Endothelial cell (in vitro differentiated cells): ENCODE measurements around the gene FOXP4. TPM values are rescaled to one million over a fixed set of nuclear protein-coding genes. Genes with fewer than 3 reads are reported as not detected.

Experiments used
- DNase-seq: peaks from one replicate; pipeline ENCODE4 v3.0.0; 2021; ENCODE audit warnings: low spot score
- H3K27ac Mint-ChIP-seq: one replicate; pipeline ENCODE4 v1.8.0; 2021; ENCODE audit warnings: mixed read lengths, inconsistent platforms; ENCODE audit not compliant: unreplicated experiment
- H3K27me3 Mint-ChIP-seq: one replicate; pipeline ENCODE4 v1.8.0; 2021; ENCODE audit warnings: mild to moderate bottlenecking, moderate library complexity, mixed read lengths, inconsistent platforms; ENCODE audit not compliant: unreplicated experiment
- H3K36me3 Mint-ChIP-seq: one replicate; pipeline ENCODE4 v1.8.0; 2021; ENCODE audit warnings: mild to moderate bottlenecking, low read depth, mixed read lengths, inconsistent platforms; ENCODE audit not compliant: unreplicated experiment
- H3K4me1 Mint-ChIP-seq: one replicate; pipeline ENCODE4 v1.8.0; 2021; ENCODE audit warnings: mild to moderate bottlenecking, mixed read lengths, inconsistent platforms; ENCODE audit not compliant: unreplicated experiment
- H3K4me3 Mint-ChIP-seq: one replicate; pipeline ENCODE4 v1.8.0; 2021; ENCODE audit warnings: mild to moderate bottlenecking, mixed read lengths, inconsistent platforms; ENCODE audit not compliant: unreplicated experiment
- H3K9me3 Mint-ChIP-seq: one replicate; pipeline ENCODE4 v1.8.0; 2021; ENCODE audit warnings: mixed read lengths, inconsistent platforms; ENCODE audit not compliant: unreplicated experiment
- CTCF ChIP-seq: fragments of 200-600 bp; sonication (generic); IDR thresholded peaks from one replicate; pipeline ENCODE4 v1.5.0; 2021; ENCODE audit warnings: antibody characterized with exemption; ENCODE audit not compliant: unreplicated experiment
- total RNA-seq: library from RNA; stranded (reverse); fragmentation: NEBNext Ultra II Directional; extraction: Animal tissue kit (Norgen Biotek cat#: 25700); gene quantifications from one replicate; pipeline ENCODE4 v1.2.1, GENCODE V29; 2021; ENCODE audit not compliant: unreplicated experiment

The FOXP4 gene
- total RNA-seq, 1 donor from 2014 or later: 32.5 TPM

DNA sequence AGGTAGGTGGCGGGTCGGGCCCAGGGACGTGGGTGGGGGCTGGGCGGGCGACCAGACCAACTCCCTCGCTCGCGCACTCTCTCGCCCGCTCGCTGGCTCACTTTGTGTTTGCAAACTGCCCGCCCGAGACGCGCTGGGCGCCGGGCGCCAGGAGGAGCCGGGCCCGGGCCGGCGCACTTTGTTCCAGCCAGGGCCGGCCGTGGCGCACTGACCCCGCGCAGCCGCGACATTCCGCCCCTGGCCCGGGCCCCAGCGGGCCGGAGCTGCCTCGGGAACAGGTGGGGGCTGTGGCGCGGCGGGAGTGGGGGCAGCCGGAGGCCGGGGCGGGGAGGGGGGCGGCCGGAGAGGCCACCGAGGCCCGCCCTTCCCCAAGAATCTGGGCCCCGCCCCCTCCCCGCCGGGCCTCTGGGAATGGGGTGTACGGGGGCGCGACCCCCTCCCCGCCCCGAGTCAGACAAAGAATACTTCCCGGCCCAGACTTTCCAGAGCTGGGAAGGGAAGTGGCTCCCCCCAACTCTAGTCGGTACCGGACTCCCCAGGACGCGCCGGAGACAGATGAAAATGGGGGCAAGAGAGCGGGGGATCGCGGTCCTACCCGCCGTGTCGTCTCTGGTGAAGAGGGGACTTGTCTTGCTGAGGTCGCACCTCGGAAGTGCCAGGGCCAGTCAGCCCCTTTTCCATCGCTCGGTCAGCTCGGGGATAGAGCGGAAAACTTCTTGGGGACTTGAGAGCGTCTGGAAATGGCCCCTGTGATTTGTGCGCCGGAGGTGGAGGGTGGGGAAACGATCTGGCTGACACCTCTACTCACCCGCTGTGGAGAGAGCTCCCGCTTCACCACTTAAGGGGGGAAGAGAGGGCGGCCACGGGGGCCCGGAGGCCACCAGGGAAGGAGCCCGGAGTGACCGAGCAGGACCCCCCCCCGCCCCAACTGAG is 951 bp downstream of the FOXP4 start:
- Mint-ChIP-seq H3K4me1 (peaks cover 45% of the 10 kb centered on the region), H3K4me3 (peak overlapping the region; percentile 98), H3K27me3 (peaks cover 10% of the 10 kb centered on the region), H3K36me3 (peaks cover 5% of the 10 kb centered on the region), H3K9me3 (no peaks in the 10 kb centered on the region), H3K27ac (peak overlapping the region; percentile 72)
- DNase-seq: peak; percentile 57
- TF ChIP-seq CTCF: no peak

DNA sequence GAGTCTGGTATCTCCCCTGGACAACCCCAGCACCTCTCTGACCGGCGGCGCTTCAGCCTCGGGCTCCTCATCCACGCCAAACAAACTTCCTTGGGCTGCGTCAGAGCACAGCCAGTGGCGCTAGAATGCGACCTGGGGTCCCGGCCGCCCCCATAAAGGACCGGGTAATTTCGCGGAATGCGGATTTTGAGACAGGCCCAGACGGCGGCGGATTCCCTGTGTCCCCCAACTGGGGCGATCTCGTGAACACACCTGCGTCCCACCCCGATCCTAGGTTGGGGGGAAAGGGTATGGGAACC is 1.6 kb downstream of the FOXP4 start:
- Mint-ChIP-seq H3K27me3 (peaks cover 10% of the 10 kb centered on the region), H3K27ac (no peak overlapping the region), H3K36me3 (peaks cover 5% of the 10 kb centered on the region), H3K9me3 (no peaks in the 10 kb centered on the region), H3K4me1 (peaks cover 50% of the 10 kb centered on the region), H3K4me3 (peak overlapping the region; percentile 98)
- TF ChIP-seq CTCF: no peak
- DNase-seq: no peak

DNA sequence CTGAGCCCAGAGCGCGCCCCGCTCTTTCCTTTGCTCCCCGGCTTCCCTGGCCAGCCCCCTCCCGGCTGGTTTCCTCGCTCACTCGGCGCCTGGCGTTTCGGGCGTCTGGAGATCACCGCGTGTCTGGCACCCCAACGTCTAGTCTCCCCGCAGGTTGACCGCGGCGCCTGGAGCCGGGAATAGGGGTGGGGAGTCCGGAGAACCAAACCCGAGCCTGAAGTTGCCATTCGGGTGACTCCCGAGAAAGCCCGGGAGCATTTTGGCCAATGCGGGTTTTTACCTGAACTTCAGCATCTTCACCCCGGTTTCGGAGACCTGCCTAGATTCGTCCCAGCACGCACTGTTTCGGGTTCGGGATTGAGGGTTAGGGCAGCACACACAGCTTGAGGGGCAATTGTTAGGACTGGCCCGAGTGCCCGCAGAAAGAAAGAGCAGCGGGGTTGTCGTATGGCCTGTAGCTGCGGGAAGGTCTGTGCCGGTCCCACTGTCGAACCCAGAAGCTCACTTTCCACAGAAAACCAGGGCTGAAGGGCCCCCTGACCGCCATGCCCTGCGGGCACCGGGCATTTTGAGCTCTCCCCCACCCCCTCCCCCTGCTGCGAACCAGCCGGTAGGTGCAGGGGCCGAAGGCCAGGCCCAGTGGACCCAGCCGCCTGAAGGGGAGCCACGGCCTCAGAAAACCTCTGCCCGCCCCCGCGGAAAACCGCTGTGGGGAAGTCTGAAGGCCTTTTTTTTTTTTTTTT is 2.1 kb downstream of the FOXP4 start:
- Mint-ChIP-seq H3K4me3 (peak overlapping the region; percentile 98), H3K9me3 (no peaks in the 10 kb centered on the region), H3K36me3 (peaks cover 5% of the 10 kb centered on the region), H3K4me1 (peaks cover 51% of the 10 kb centered on the region), H3K27me3 (peaks cover 9% of the 10 kb centered on the region), H3K27ac (no peak overlapping the region)
- no peak for DNase-seq
- no peak for TF ChIP-seq CTCF

GRCh38 chr6:41548841-41549642 is 2.9 kb downstream of the FOXP4 start:
- Mint-ChIP-seq H3K27ac (no peak overlapping the region), H3K36me3 (peaks cover 7% of the 10 kb centered on the region), H3K27me3 (peaks cover 11% of the 10 kb centered on the region), H3K4me3 (peak overlapping the region; percentile 85), H3K4me1 (peaks cover 56% of the 10 kb centered on the region), H3K9me3 (no peaks in the 10 kb centered on the region)
- no peak for DNase-seq
- TF ChIP-seq CTCF: no peak
